Measurements from ENCODE around the gene HS6ST3. TPM values are rescaled to one million over a fixed set of nuclear protein-coding genes. Genes with fewer than 3 reads are reported as not detected.
A peak's percentile ranks its signal among the peaks of the same experiment; 100 is the strongest.

The HS6ST3 gene
- total RNA-seq, 8 experiments from 2014 or later: 0.04 to 17.2 (median 4.5) TPM

GRCh38 chr13:96229356-96229755 lies 139.4 kb downstream of the HS6ST3 start:
- in situ Hi-C loops (cut with MboI; ENCODE audit: low pct_unique_long_range_greater_than_20kb in 2 of 9, low sequenced_read_pairs in 9 of 9, unreplicated experiment in 9 of 9): no loop called here
- 0 to 39% (median 14%) methylated on average over 1 to 2 of the region's 2 CpGs; no CpG with 5 or more reads in 5 of the 10 experiments for WGBS, 10 experiments
- peak in 2 of 8 experiments; percentile 34 to 47 for ATAC-seq (replicated peaks in 6 of 8)

GRCh38 chr13:96238241-96238640 lies 148.3 kb downstream of the HS6ST3 start:
- no peak overlapping the region for H3K4me3 ChIP-seq
- in situ Hi-C loops (cut with MboI; ENCODE audit: low pct_unique_long_range_greater_than_20kb in 2 of 9, low sequenced_read_pairs in 9 of 9, unreplicated experiment in 9 of 9): no loop called here
- H3K4me1 ChIP-seq (replicated peaks in 1 of 2): peaks cover 0 to 10% of the 10 kb centered on the region in 2 donors
- ATAC-seq (replicated peaks in 6 of 8): no peak
- no peak overlapping the region for H3K27ac ChIP-seq
- 11 to 86% (median 53%) methylated on average over 1 to 5 of the region's 5 CpGs; no CpG with 5 or more reads in 1 of the 10 experiments for WGBS, 10 experiments

More at GRCh38 chr13:96229356-96229755, 139.4 kb downstream of the HS6ST3 start:
- Histone ChIP-seq H3K4me1 (replicated peaks in 1 of 2) (no peaks in the 10 kb centered on the region), H3K27ac (no peak overlapping the region), H3K4me3 (no peak overlapping the region)

GRCh38 chr13:96238861-96239260 lies 149.0 kb downstream of the HS6ST3 start:
- peak in 3 of 8 experiments; percentile 35 to 64 (median 38) for ATAC-seq (replicated peaks in 6 of 8)
- no peak overlapping the region for H3K27ac ChIP-seq
- 12 to 90% (median 76%) methylated on average over 1 to 5 of the region's 5 CpGs for WGBS, 10 experiments
- no peak overlapping the region for H3K4me3 ChIP-seq
- in situ Hi-C loops (cut with MboI; ENCODE audit: low pct_unique_long_range_greater_than_20kb in 2 of 9, low sequenced_read_pairs in 9 of 9, unreplicated experiment in 9 of 9): no loop called here
- peaks cover 0 to 10% of the 10 kb centered on the region in 2 donors for H3K4me1 ChIP-seq (replicated peaks in 1 of 2)

GRCh38 chr13:96243376-96243775 lies 153.5 kb downstream of the HS6ST3 start:
- in situ Hi-C loops (cut with MboI; ENCODE audit: low pct_unique_long_range_greater_than_20kb in 2 of 9, low sequenced_read_pairs in 9 of 9, unreplicated experiment in 9 of 9): no loop called here
- 0 to 57% (median 14%) methylated on average over 1 of the region's 1 CpG; no CpG with 5 or more reads in 5 of the 10 experiments for WGBS, 10 experiments
- H3K4me3 ChIP-seq: no peak overlapping the region
- ATAC-seq (replicated peaks in 6 of 8): no peak
- H3K27ac ChIP-seq: no peak overlapping the region
- H3K4me1 ChIP-seq (replicated peaks in 1 of 2): peaks cover 0 to 10% of the 10 kb centered on the region in 2 donors

- WGBS, 10 experiments: 0 to 100% (median 61%) methylated on average over 1 to 2 of the region's 2 CpGs
- H3K4me1 ChIP-seq (replicated peaks in 1 of 2): no peaks in the 10 kb centered on the region
- no peak overlapping the region for H3K27ac ChIP-seq
- no peak for ATAC-seq (replicated peaks in 6 of 8)
- H3K4me3 ChIP-seq: no peak overlapping the region
- in situ Hi-C loops (cut with MboI; ENCODE audit: low pct_unique_long_range_greater_than_20kb in 2 of 9, low sequenced_read_pairs in 9 of 9, unreplicated experiment in 9 of 9): no loop called here
Observed at GRCh38 chr13:96248103-96248502, 158.2 kb downstream of the HS6ST3 start.

- Histone ChIP-seq H3K4me3 (no peak overlapping the region), H3K27ac (no peak overlapping the region), H3K4me1 (replicated peaks in 1 of 2) (no peaks in the 10 kb centered on the region)
- in situ Hi-C loops (cut with MboI; ENCODE audit: low pct_unique_long_range_greater_than_20kb in 2 of 9, low sequenced_read_pairs in 9 of 9, unreplicated experiment in 9 of 9): no loop called here
- WGBS, 10 experiments: 0 to 100% (median 48%) methylated on average over 1 of the region's 1 CpG; no CpG with 5 or more reads in 2 of the 10 experiments
- ATAC-seq (replicated peaks in 6 of 8): no peak
Observed at GRCh38 chr13:96248996-96249395, 159.1 kb downstream of the HS6ST3 start.

GRCh38 chr13:96252903-96253302 lies 163.0 kb downstream of the HS6ST3 start:
- no peak overlapping the region for H3K4me3 ChIP-seq
- ATAC-seq (replicated peaks in 6 of 8): no peak
- H3K27ac ChIP-seq: no peak overlapping the region
- H3K4me1 ChIP-seq (replicated peaks in 1 of 2): no peaks in the 10 kb centered on the region
- in situ Hi-C loops (cut with MboI; ENCODE audit: low pct_unique_long_range_greater_than_20kb in 2 of 9, low sequenced_read_pairs in 9 of 9, unreplicated experiment in 9 of 9): no loop called here
- WGBS, 10 experiments: 4 to 96% (median 80%) methylated on average over 1 to 4 of the region's 4 CpGs; no CpG with 5 or more reads in 3 of the 10 experiments

GRCh38 chr13:96273196-96273595 lies 183.3 kb downstream of the HS6ST3 start:
- in situ Hi-C loops (cut with MboI; ENCODE audit: low pct_unique_long_range_greater_than_20kb in 2 of 9, low sequenced_read_pairs in 9 of 9, unreplicated experiment in 9 of 9): no loop called here
- no peak for ATAC-seq (replicated peaks in 6 of 8)
- 0 to 100% (median 40%) methylated on average over 1 of the region's 1 CpG; no CpG with 5 or more reads in 4 of the 10 experiments for WGBS, 10 experiments

GRCh38 chr13:96274046-96274445 lies 184.1 kb downstream of the HS6ST3 start:
- no peak overlapping the region for H3K4me3 ChIP-seq
- no peak overlapping the region for H3K27ac ChIP-seq
- in situ Hi-C loops (cut with MboI; ENCODE audit: low pct_unique_long_range_greater_than_20kb in 2 of 9, low sequenced_read_pairs in 9 of 9, unreplicated experiment in 9 of 9): no loop called here
- peaks cover 0 to 14% of the 10 kb centered on the region in 2 donors for H3K4me1 ChIP-seq (replicated peaks in 1 of 2)
- ATAC-seq (replicated peaks in 6 of 8): no peak
- 8 to 100% (median 65%) methylated on average over 1 to 2 of the region's 2 CpGs; no CpG with 5 or more reads in 4 of the 10 experiments for WGBS, 10 experiments

More at GRCh38 chr13:96273196-96273595, 183.3 kb downstream of the HS6ST3 start:
- Histone ChIP-seq H3K4me3 (no peak overlapping the region), H3K27ac (no peak overlapping the region), H3K4me1 (replicated peaks in 1 of 2) (peaks cover 0 to 14% of the 10 kb centered on the region in 2 donors)

GRCh38 chr13:96279904-96280303 lies 190.0 kb downstream of the HS6ST3 start:
- in situ Hi-C loops (cut with MboI; ENCODE audit: low pct_unique_long_range_greater_than_20kb in 2 of 9, low sequenced_read_pairs in 9 of 9, unreplicated experiment in 9 of 9): no loop called here
- no peak overlapping the region for H3K4me3 ChIP-seq
- peaks cover 0 to 5% of the 10 kb centered on the region in 2 donors for H3K4me1 ChIP-seq (replicated peaks in 1 of 2)
- WGBS, 10 experiments: 22 to 97% (median 87%) methylated on average over 1 to 3 of the region's 3 CpGs
- no peak overlapping the region for H3K27ac ChIP-seq
- peak in 1 of 8 experiments; percentile 51 for ATAC-seq (replicated peaks in 6 of 8)

- 17 to 95% (median 66%) methylated on average over 1 to 4 of the region's 4 CpGs; no CpG with 5 or more reads in 1 of the 10 experiments for WGBS, 10 experiments
- in situ Hi-C loops (cut with MboI; ENCODE audit: low pct_unique_long_range_greater_than_20kb in 2 of 9, low sequenced_read_pairs in 9 of 9, unreplicated experiment in 9 of 9): no loop called here
Observed at GRCh38 chr13:96284971-96285370, 195.1 kb downstream of the HS6ST3 start.

GRCh38 chr13:96285729-96286128 lies 195.8 kb downstream of the HS6ST3 start:
- in situ Hi-C loops (cut with MboI; ENCODE audit: low pct_unique_long_range_greater_than_20kb in 2 of 9, low sequenced_read_pairs in 9 of 9, unreplicated experiment in 9 of 9): no loop called here
- 11 to 80% (median 63%) methylated on average over 1 of the region's 1 CpG; no CpG with 5 or more reads in 4 of the 10 experiments for WGBS, 10 experiments
- H3K4me1 ChIP-seq (replicated peaks in 1 of 2): no peaks in the 10 kb centered on the region
- no peak overlapping the region for H3K4me3 ChIP-seq
- H3K27ac ChIP-seq: no peak overlapping the region
- no peak for ATAC-seq (replicated peaks in 6 of 8)

More at GRCh38 chr13:96284971-96285370, 195.1 kb downstream of the HS6ST3 start:
- Histone ChIP-seq H3K4me3 (no peak overlapping the region), H3K4me1 (replicated peaks in 1 of 2) (no peaks in the 10 kb centered on the region), H3K27ac (no peak overlapping the region)
- no peak for ATAC-seq (replicated peaks in 6 of 8)

GRCh38 chr13:96294930-96295881 lies 205.3 kb downstream of the HS6ST3 start:
- Histone ChIP-seq H3K27ac (no peak overlapping the region), H3K4me3 (no peak overlapping the region), H3K4me1 (replicated peaks in 1 of 2) (peaks cover 6 to 7% of the 10 kb centered on the region in 2 donors)
- no peak for ATAC-seq (replicated peaks in 6 of 8)
- WGBS, 10 experiments: 19 to 59% (median 36%) methylated on average over 2 to 7 of the region's 7 CpGs
- in situ Hi-C loops (cut with MboI; ENCODE audit: low pct_unique_long_range_greater_than_20kb in 2 of 9, low sequenced_read_pairs in 9 of 9, unreplicated experiment in 9 of 9): no loop called here

All from motor neuron (in vitro differentiated cells).